NCI-H2107 (cell line): ENCODE measurements around the gene AIG1.
"Not testable (repeated sequence)": the region's sequence is repeated elsewhere in the genome, so short reads cannot be mapped to it uniquely, and the experiment has no call there.

Experiments
- DNase-seq: peaks from one replicate; lab custom pipeline; 2025; lab: John Stamatoyannopoulos, UW

AIG1 gene

DNA sequence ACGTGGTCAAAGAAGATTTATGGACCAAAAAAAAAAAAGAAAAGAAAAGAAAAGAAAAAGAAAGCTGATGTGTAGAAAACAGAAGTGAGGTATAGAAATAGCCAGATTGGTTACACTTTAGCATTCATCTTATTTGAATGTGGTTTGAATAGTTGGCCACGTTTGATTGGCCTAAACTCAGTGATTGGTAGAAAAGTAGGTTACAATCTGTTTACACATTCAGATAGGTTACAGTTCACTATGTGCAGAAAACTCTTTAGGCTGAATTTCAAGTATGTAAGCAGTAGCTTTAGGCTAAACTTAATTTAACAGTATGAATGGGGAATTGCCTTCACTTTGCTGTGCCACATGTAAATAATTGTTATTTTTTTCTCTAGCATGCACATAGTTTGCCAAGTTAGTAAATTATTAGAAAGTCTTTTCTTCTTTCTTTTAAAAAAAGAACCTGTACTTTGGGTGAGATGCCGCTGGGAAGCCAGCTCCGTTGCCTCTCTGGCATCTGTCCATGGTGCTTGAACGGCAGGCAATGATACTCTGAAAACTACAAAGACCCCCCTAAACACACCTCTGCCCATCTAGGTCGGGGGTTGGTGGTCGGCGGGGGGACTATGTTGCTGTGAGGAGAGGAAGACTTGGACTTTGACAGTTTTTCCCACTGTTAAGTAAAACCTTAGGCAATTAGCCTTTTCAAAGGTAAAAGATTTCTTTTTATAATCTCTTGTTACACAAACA is 173.0 kb downstream of the AIG1 start:
- no peak for DNase-seq

GRCh38 chr6:143234734-143235133 is 174.0 kb downstream of the AIG1 start:
- DNase-seq = no peak

- DNase-seq = no peak
These were observed 175.6 kb downstream of the AIG1 start for GRCh38 chr6:143236151-143236798.

DNA sequence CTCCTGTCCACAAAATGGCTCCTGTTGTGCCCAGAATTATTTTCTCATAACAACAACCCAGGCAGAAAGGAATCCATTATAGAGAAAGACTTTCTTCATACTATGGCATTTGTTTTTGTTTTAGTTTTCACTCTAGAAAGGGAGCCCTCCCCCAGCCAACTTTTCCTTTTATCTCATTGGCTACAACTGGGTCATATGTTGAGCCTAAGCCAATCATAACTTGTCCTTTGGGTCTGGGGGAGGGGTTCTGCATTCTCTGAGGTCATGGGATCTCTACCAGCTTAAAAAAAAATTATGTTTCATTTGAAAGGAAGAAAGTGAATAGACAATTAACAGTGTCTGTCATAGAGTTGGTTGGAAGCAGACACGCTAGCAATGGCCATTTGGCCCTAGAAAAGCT is 177.6 kb downstream of the AIG1 start:
- DNase-seq = no peak

- DNase-seq = no peak
These were observed 180.4 kb downstream of the AIG1 start for GRCh38 chr6:143241111-143241510.

GRCh38 chr6:143241911-143242310 is 181.2 kb downstream of the AIG1 start:
- no peak for DNase-seq

GRCh38 chr6:143243786-143244185 is 183.1 kb downstream of the AIG1 start:
- no peak for DNase-seq

- DNase-seq = no peak
These were observed 185.0 kb downstream of the AIG1 start for GRCh38 chr6:143245656-143246055.

GRCh38 chr6:143246166-143246775 is 185.6 kb downstream of the AIG1 start:
- DNase-seq = not testable (repeated sequence)

DNA sequence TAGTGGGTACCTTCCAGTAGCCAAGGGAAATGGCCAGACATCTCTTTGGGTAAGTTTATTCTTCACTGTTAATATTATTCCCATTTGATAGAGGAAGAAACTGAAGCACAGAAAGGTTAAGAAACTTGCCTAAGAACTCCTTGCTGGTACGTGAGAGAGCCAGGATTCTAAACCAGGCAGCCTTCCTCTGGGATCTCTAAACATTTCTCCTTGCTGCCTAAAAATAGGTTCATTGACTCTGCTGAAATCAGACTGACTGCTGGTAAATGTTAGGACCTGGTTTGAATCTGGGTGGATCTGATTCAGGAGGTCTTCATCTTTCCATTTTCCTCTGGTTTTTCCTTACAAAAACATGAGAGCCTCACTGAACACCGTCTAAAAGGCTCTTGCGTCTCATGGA is 186.9 kb downstream of the AIG1 start:
- no peak for DNase-seq

DNA sequence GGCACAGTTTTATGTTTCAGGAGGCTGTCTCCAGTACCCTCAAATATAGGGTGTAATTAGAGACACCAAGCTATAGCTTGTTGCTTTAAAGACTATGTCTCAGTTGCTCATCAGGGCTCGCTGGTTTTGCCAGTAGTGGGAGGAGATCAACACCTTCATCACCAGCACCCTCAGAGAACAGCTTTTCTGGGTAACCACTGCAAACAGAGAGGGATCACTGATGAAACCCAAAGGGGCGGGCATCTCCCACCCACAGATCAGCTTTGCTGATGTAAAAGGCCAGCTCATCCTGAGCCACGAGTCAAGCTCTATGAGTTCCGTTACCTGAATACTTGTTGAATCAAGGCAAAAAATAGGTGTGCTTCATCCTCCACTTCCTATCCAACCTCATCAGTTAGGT is 187.7 kb downstream of the AIG1 start:
- DNase-seq = no peak

DNA sequence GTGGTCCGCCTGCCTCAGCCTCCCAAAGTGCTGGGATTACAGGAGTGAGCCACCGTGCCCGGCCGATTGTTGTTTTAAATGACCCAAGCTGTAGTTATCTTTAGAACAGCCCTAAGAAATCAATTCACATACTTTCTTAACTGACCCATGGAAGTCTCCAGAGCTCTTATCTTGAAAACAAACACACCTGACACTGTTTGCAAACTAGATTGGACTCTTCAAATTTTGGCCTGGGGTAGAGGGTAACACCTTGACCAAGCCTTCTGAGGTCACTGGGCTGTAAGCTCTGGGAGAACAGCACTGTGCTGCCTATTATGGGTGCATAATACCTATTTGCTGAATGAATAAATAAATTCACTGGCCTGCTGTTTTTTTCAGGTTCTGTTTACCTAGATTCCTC is 190.6 kb downstream of the AIG1 start:
- no peak for DNase-seq

DNA sequence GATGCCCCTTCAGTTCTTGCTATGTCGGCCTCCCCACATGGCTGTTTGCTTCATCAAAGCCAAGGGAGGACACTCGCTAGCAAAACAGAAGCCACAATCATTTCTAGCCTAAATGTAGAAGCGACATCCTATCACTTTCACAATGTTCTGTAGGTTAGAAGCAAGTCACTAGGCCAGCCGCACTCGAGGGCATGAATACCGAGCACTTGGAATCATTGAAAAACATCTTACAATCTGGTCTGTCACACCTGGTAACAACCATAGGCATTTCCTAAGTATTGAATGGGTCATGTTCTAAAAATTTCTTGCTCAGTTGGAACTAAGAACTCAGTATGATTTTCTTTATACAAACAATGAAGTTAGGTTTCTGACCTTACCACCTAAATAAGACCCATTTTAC is 192.3 kb downstream of the AIG1 start:
- no peak for DNase-seq

DNA sequence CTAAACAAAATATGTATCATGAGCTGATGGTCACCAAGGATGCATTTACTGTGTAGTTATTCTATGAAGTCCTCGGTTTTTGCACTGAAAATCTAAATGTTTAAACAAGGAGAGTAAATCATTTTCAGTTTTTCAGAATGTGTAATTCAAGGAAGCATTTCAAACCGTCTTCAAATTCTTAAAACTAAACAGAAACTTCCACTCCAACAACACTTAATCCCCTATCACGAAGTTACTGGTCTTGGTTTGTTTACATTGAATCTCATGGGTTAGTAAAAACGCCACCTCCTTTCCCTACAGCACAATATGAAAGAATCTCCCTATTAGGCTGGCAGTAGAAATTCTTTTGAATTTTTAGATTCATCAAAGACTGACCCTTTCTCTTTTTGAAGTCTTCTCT is 192.9 kb downstream of the AIG1 start:
- DNase-seq = no peak

GRCh38 chr6:143258945-143259344 is 198.3 kb downstream of the AIG1 start:
- no peak for DNase-seq

DNA sequence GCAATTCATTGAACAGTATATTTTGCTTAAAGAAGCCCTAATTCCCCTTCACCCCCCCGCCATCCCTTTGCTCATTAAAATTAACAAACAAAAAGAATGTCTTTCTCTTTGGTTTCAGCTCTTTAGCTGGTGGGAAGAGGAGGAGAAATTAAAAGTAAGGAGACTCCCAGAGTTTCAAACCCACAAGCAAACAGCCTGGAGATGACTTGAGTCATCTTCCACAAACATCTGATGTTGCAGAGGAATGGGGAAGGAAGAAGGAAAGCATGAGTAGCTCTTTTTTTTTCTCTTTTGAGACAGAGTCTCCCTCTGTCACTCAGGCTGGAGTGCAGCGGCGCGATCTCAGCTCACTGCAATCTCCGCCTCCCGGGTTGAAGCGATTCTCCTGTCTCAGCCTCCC is 200.2 kb downstream of the AIG1 start:
- no peak for DNase-seq

GRCh38 chr6:143261899-143262436 is 201.3 kb downstream of the AIG1 start:
- no peak for DNase-seq

DNA sequence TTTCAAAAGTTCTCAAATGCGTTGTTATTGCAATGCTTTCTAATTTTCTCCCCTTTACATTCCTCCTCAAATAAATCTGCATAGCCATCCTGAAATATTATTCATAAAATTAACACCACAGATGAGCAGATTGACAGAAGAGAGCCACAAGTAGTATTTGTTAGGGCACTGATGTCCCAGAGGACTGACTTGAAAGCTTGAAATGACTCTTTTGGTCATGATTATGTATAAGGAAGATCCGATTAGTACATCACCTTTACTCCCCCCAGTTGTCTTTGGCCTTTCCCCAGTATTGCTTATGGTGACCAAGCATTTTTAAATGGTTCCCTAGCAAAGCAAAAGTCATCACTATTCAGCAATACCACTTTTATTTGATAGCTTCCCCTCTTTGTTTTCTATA is 202.2 kb downstream of the AIG1 start:
- DNase-seq = no peak

- DNase-seq = no peak
These were observed 203.7 kb downstream of the AIG1 start for GRCh38 chr6:143264379-143264778.

- no peak for DNase-seq
These were observed 204.5 kb downstream of the AIG1 start for GRCh38 chr6:143264986-143265764.

- DNase-seq = no peak
These were observed 207.1 kb downstream of the AIG1 start for GRCh38 chr6:143267760-143268159.

GRCh38 chr6:143268439-143268838 is 207.8 kb downstream of the AIG1 start:
- no peak for DNase-seq
